NB4 (cell line): ENCODE measurements around the gene SSUH2.

Experiments used
- CTCF ChIP-seq: IDR thresholded peaks from one replicate; pipeline ENCODE4 v1.5.1; 2012; ENCODE audit warnings: low read depth, low read length
- MAX ChIP-seq: IDR thresholded peaks from 2 replicates; pipeline ENCODE4 v1.6.1; 2011; ENCODE audit warnings: low read depth, low read length
- POLR2A ChIP-seq: IDR thresholded peaks from 2 replicates; pipeline ENCODE4 v1.6.1; 2011; ENCODE audit warnings: mild to moderate bottlenecking; ENCODE audit not compliant: insufficient read length; ENCODE audit errors: extremely low read depth

- TF ChIP-seq POLR2A: no peak
- no peak for TF ChIP-seq CTCF
- no peak for TF ChIP-seq MAX
Measured at GRCh38 chr3:8678751-8679150, 34.2 kb upstream of the SSUH2 start.
